ENCODE data around the gene METTL27. TPM values are rescaled to one million over a fixed set of nuclear protein-coding genes. Genes with fewer than 3 reads are reported as not detected.

METTL27 gene
- total RNA-seq, 1 donor from 2014 or later, result 13.5 TPM

DNA sequence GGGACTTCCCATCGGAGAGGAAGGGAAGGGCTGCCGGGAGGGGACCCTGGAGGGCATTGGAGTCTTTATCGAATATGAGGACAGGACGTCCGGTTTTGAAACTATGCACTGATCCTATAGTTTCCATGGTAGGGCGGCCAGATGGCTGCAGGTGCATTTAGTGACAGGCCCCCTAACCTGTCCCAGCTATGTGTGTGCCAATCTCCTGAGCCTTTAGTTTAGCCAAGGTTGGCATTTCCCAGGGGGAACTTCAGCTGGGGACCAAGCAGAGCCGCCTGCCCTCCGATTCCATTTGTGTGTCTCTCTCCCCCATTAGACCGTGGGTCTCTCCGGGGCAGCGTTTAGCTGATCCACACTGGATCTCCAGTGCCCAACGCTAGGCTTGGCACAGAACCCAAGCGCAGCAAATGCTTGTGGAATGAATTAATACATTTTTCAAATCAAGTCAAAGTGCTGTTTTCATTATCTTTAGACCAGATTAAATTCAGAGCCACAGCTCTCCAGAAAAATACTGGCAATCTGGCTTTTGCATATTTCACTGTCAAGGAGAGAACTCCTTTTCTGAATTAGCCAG is 38.5 kb upstream of the METTL27 start:
- H3K27ac Mint-ChIP-seq, result no peak overlapping the region
- H3K4me3 Mint-ChIP-seq (ENCODE audit: low read depth), result no peak overlapping the region
- H3K27me3 Mint-ChIP-seq, result peaks cover 25% of the 10 kb centered on the region
- no peak for DNase-seq (ENCODE audit: low spot score, unreplicated experiment)
- H3K36me3 Mint-ChIP-seq (ENCODE audit: insufficient read depth), result no peaks in the 10 kb centered on the region
- TF ChIP-seq CTCF (IDR thresholded peaks at IDR 0.05; ENCODE audit: unreplicated experiment), result no peak
- H3K9me3 Mint-ChIP-seq (ENCODE audit: low read depth), result no peaks in the 10 kb centered on the region
- H3K4me1 Mint-ChIP-seq (ENCODE audit: low read depth), result peaks cover 8% of the 10 kb centered on the region

GRCh38 chr7:73879977-73880681 is 37.8 kb upstream of the METTL27 start:
- Mint-ChIP-seq H3K27ac (no peak overlapping the region), H3K4me3 (ENCODE audit: low read depth) (no peak overlapping the region), H3K27me3 (peaks cover 25% of the 10 kb centered on the region), H3K4me1 (ENCODE audit: low read depth) (peaks cover 8% of the 10 kb centered on the region), H3K36me3 (ENCODE audit: insufficient read depth) (no peaks in the 10 kb centered on the region), H3K9me3 (ENCODE audit: low read depth) (no peaks in the 10 kb centered on the region)
- no peak for TF ChIP-seq CTCF (IDR thresholded peaks at IDR 0.05; ENCODE audit: unreplicated experiment)
- DNase-seq (ENCODE audit: low spot score, unreplicated experiment), result no peak

- DNase-seq (ENCODE audit: low spot score, unreplicated experiment), result no peak
- Mint-ChIP-seq H3K9me3 (ENCODE audit: low read depth) (no peaks in the 10 kb centered on the region), H3K36me3 (ENCODE audit: insufficient read depth) (no peaks in the 10 kb centered on the region), H3K4me3 (ENCODE audit: low read depth) (no peak overlapping the region), H3K4me1 (ENCODE audit: low read depth) (peaks cover 8% of the 10 kb centered on the region), H3K27me3 (peaks cover 16% of the 10 kb centered on the region), H3K27ac (no peak overlapping the region)
- no peak for TF ChIP-seq CTCF (IDR thresholded peaks at IDR 0.05; ENCODE audit: unreplicated experiment)
Measured at GRCh38 chr7:73876973-73877372, 34.7 kb upstream of the METTL27 start.

DNA sequence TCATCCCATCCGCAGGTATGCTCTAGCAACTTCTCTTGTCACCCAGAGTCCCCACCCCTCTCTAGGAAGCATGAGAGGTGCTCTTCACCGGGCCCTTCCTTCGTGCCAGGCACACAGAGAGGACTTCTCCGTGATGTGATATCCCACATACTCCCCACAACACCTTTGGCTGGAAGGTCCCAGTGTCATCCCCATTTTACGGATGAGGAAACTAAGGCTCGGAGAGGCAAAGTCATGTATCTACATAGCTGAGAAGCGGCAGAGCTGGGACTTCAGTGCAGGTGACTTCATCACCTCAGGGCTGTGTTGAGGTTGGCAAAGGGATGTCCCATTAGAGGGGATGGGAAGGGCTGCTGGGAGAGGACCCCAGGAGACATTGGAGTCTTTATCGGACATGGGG is 34.0 kb upstream of the METTL27 start:
- H3K36me3 Mint-ChIP-seq (ENCODE audit: insufficient read depth), result no peaks in the 10 kb centered on the region
- no peak for DNase-seq (ENCODE audit: low spot score, unreplicated experiment)
- peaks cover 16% of the 10 kb centered on the region for H3K27me3 Mint-ChIP-seq
- peaks cover 6% of the 10 kb centered on the region for H3K4me1 Mint-ChIP-seq (ENCODE audit: low read depth)
- no peak overlapping the region for H3K4me3 Mint-ChIP-seq (ENCODE audit: low read depth)
- H3K9me3 Mint-ChIP-seq (ENCODE audit: low read depth), result no peaks in the 10 kb centered on the region
- no peak for TF ChIP-seq CTCF (IDR thresholded peaks at IDR 0.05; ENCODE audit: unreplicated experiment)
- no peak overlapping the region for H3K27ac Mint-ChIP-seq

GRCh38 chr7:73872056-73872908 is 30.0 kb upstream of the METTL27 start:
- no peak for TF ChIP-seq CTCF (IDR thresholded peaks at IDR 0.05; ENCODE audit: unreplicated experiment)
- Mint-ChIP-seq H3K4me3 (ENCODE audit: low read depth) (no peak overlapping the region), H3K36me3 (ENCODE audit: insufficient read depth) (no peaks in the 10 kb centered on the region), H3K9me3 (ENCODE audit: low read depth) (no peaks in the 10 kb centered on the region), H3K27ac (no peak overlapping the region), H3K4me1 (ENCODE audit: low read depth) (peaks cover 6% of the 10 kb centered on the region), H3K27me3 (peaks cover 9% of the 10 kb centered on the region)
- DNase-seq (ENCODE audit: low spot score, unreplicated experiment), result no peak
